GM19468 (cell line): ENCODE results near the gene GRIP2.

Source experiments
- ATAC-seq: cut with Tn5 transposase; IDR thresholded peaks from one replicate; pipeline ENCODE4 v1.9.1; 2021; ENCODE audit warnings: mild to moderate bottlenecking, moderate library complexity, moderate number of reproducible peaks; ENCODE audit not compliant: unreplicated experiment; ENCODE audit errors: extremely low read depth

Gene GRIP2

DNA sequence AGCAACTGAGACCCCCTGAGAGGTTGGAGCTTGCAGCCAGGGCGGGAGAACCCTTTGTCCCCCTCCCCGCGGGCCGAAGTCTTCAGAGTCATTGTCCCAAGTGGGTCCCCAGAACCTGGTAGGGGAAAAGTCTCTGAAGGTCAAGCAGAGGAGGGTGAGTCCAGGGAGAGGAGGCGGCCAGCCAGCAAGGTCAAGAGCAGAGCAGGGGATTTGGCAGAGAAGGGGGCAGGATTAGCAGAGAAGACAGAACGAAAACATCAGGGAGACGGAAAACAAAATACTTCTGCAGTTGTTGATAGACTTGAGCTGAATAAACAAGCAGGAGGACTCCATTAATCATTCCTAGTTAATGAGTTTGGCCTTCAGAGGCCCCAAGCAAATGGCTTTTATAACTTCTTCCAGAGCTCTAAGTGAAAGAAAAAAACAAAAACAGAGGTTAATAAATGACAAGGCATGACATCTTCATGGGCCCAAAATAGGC is 66.7 kb downstream of the GRIP2 start:
- ATAC-seq, result no peak

DNA sequence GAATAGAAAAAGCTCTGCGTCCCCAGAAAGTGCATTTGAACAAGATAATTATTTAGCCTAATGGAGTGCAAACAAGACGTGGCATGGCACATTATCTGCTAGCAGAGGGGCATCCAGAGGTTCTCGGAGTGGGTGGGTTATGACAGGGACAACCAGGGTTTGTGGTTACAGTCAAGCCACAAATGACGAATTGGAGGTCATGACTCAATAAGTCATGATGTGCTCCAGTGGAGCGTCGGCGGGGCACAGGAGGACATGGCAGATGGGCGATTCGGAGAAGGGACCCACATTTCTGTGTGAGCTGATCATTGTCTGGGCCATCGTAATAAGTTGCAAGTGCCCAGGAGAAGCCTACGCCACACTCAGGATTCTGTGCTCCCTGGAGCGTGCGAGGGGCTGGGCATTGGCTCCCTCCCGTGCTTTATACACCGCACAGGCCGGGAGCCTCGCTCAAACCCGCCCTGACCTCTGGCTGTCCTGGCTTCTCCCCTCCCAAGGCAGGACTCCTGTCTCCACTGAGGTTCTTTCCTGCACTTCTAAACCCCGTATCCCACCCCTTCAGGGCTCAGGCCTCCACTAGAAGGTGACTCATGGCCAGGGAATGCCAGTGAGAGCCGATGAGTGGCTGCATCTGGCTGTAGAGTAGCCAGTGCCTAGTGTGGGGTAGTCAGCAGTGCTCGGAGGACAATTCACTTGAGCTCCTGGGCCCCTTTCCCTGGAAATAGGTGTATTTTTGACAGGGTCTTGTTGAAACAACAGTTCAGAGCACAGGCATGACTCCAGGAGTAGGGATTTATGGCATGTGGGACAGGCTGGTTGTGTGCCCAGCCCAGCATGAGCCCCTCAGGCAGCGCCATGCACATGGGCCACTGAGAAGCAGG is 67.4 kb downstream of the GRIP2 start:
- no peak for ATAC-seq

DNA sequence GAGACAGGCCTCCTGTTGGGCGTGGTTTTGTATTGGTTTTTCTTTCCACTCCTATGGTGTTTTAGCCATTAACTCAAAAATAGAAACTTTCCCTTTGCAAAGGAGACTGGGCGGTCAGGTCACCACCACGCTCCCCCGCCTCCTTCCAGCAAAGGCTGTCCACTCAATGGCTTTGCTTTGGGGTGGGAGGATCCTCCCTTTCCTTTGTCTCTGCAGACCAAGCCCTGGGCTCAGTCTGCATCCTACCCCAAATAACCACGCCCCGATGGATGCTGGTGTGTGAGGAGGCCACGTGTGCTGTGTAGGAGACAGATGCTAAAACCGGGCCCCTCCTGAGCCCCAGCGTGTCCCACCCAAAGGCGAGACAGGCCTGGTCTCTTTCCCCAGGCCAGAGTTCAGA is 68.5 kb downstream of the GRIP2 start:
- no peak for ATAC-seq

DNA sequence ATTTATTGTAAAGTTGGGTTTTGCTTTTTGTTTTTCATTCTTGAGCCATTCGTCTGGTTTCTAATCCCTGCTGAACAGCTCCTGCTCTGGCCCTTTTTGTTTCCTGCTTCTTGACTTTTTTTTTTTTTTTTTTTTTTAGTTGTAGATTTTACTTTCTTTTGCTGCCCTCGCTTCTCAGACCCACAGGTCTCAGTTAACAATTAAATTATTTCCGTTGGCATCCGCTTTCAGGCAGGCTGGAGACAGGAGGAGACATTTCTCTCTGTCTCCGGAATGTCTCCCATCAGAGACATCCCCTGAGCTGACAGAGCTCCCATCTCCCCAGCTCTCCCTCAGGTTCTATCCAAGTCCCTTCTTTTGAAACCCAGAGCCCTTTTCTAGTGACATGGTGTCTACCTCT is 69.1 kb downstream of the GRIP2 start:
- ATAC-seq, result no peak

DNA sequence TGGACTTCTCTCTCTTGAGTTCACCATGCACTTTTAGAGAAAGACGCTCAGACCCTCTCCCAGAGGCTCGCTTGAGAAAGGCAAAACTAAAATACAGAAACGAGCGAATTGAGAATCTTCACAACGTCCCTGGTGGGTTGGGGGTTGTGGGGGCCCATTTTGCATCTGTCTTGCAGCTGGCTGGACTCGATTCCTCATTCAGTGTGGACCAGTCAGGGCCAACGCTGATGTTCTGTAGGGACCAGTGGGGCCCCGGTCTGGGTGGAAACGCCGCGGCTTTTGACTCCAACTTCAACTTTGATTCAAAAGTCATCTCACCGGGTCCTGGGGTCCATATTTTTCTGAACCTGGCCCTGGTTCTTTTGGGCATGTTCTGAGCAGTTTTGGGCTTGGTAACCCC is 69.7 kb downstream of the GRIP2 start:
- ATAC-seq, result no peak

DNA sequence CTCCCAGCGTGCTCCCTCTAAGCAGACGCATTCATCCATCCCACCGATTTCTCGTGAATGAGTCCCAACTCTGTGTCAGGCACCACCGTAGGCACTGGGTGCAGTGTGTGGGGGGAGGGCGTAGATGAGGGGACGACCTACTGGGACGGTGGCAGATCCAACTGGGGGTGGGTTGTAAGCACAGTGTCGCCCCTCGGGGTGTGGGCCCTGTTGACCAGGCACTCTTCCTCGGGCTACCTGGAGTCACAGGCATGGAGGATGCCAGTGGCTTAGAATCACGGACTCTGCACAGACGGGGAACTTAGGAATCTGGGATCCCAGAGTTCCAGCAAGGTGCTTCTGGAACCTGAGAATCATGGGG is 71.5 kb downstream of the GRIP2 start:
- no peak for ATAC-seq

DNA sequence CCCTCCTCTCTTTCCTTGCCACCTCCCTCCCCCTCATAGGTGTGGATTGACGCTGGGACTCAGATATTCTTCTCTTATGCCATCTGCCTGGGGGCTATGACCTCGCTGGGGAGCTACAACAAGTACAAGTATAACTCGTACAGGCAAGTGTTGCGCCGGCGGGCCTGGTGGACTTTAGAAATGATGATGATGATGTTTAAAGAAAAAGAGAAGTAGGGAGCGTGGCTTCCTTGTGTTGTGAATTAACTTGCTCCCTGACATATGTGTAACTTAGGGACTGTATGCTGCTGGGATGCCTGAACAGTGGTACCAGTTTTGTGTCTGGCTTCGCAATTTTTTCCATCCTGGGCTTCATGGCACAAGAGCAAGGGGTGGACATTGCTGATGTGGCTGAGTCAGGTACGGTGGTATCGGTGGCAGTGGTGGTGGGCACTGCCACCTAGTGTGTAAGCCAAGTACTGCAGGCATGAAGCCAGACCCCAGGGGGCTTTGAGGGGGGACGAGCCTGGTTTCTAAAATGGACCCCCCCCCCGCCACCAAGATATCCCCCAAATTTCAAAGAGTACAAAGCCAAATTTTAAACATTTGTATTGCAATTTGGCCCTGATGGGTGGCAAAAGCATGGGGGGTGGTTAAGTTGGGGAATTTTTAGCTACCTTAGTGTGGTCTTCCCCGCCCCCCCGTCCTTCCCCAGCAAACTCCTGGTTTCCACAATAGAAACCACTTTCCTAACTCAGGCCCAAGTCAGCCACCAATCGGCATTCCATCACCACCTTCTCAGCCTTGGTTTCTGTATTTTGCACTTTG is 72.1 kb downstream of the GRIP2 start:
- no peak for ATAC-seq

DNA sequence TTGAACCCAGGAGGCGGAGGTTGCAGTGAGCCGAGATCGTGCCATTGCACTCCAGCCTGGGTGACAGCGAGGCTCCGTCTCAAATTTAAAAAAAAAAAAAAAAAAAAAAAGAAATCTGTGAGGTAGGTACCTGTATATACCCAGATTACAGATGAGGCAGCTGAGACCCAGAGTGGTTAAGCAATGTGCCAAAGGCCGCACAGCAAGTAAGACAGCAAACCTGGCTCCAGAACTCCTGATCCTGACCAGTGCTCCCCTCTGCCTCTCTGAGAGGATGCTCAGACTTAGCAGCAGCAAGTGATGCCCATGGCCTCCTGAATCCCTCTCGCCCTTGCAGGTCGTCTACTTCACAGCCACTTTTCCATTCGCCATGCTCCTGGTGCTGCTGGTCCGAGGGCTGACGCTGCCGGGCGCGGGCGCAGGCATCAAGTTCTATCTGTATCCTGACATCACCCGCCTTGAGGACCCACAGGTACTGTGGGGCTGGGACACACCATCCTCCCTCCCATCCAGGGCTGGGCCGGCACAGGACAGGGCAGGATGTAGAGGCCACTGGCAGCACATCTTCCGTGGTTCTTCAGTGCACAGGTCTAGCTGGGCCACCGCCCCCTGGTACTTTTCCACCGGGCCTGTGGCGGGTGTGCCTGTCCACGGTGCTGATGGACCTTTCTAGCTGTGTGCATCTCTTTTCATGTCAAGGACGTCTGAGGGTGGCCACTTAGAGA is 73.8 kb downstream of the GRIP2 start:
- ATAC-seq, result no peak

DNA sequence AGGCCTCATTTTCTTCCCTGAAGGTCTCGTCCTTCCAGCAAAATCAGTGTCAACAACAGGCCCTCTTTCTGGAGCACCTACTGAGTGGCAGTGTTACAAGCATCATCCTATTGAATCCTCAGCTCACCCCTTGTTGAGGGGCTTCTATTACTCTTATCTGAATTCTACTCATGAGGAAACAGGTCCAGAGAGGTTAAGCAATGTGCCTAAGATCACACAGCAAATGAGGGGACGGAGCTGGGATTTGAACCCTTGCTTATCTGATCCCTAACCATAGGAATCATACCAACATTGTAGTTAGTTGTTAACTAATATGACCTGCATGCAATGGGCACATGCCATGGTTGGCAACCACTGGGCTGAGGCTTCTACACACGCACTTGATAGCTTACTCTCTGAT is 74.7 kb downstream of the GRIP2 start:
- ATAC-seq, result no peak

DNA sequence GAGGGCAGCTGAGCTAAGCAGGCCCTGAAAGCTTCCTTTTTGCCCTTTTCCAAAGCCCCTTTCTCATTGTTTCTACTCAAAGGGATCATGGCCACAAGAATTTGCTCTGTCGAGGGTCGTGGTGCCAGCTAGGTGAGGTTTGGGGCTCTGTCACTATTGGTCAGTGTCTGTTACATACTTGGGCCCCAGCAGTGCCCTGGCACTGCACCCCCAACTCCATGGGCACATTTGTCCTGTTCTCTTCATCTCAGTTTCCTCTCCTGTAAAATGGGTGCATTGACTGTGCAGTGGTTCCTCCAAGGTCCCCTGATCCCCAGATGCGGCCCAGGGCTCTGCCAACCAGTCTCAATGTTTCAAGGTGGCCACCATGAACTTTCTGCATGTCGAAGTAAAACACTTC is 75.6 kb downstream of the GRIP2 start:
- no peak for ATAC-seq

DNA sequence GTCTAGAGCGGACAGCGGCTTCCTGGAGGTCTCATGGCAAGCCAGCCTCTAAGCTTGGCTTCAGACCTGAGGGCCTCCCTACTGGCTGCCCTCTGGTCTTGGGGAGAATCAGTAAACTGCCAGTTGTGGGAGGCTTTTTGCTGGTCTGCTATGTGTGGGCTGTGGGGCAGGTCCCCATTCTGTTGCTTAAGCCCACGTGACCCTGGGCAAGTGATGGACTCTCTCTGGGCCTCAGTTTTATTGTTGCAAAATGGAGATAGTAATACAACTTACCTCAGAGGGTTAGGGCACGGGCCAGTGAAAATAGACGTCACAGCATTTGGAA is 76.0 kb downstream of the GRIP2 start:
- ATAC-seq, result no peak

DNA sequence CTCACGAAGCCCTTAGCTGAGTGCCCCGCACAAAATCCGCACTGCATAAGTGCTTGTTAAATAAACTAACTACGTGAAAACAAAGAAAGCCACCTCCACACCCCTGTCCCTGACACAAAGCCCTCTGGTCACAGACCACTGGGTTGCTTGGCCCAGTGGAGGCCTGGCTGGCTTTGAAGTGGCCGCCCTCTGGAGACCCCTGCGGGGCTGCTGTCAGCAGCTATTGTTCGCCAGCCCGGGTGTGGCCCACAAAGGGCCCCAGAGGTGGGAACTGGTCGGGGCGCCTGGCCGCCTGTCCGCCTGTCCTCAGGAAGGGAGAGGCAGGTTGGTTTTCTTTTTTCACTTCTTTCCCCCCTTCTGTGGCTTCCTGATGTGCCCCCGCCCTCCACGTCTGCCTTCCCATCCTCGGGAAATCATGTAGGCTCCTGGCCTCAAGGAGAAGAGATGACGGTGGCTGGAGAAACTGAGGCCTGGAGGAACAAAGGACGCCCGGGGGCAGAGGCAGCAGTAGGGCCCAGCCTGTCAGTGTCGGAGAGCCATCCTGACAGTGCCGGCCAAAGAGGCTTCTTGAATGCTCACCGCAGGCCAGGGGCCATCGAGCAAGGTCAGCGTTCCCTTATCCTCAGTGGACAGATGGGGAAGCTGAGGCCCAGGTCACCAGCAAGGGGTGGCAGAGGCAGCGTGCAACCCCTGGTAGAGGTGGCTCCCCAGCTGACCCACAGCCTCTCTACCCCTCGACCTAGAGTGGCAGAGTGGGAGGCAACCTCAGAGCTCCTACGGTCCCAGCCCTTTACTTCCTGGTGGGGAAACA is 76.6 kb downstream of the GRIP2 start:
- ATAC-seq, result no peak

DNA sequence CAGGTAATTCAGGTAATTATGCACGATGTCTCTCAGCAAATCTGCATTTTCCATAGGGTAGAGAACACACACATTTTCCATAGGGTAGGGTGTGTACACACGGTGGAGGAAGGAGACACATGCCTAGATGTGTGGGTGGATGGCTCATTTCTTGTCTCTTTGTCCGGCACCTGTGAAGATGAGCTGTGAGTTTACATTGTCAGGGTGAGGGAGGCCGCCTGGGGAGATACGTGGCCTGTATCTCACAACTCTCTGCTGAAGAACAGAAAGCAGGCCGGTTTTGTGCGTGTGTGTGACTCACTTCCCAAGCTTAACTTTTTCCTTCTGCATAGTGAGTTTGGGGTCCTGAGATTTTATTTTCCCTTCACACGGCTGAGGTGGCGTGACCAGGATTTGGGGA is 77.4 kb downstream of the GRIP2 start:
- no peak for ATAC-seq

DNA sequence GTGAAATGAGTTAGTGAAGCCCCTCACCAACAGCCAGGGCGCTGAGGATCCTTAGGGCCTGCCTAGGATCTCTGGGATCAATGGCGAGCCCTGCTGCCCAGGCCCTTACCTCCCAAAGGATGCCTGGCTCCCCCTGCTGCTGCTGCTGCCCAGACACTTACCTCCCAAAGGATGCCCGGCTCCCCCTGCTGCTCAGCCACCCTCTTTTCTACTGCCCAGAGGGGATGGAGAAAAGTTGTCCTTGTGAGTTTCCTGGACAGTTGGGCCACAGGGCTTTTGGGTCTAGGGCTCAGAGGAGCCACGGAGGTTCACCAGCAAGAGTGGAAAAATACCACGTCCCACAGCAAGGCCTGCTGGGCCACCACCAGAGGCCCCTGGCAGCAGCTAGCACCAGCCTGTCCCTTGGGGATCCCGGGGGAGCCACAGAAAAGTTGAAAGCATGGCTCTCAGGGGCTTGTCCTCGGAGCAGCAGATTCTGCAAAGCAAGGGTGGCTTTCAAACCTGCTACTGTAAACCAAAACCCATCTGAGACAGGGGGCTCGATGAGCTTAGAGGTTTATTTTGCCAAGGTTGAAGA is 78.3 kb downstream of the GRIP2 start:
- ATAC-seq, result no peak

DNA sequence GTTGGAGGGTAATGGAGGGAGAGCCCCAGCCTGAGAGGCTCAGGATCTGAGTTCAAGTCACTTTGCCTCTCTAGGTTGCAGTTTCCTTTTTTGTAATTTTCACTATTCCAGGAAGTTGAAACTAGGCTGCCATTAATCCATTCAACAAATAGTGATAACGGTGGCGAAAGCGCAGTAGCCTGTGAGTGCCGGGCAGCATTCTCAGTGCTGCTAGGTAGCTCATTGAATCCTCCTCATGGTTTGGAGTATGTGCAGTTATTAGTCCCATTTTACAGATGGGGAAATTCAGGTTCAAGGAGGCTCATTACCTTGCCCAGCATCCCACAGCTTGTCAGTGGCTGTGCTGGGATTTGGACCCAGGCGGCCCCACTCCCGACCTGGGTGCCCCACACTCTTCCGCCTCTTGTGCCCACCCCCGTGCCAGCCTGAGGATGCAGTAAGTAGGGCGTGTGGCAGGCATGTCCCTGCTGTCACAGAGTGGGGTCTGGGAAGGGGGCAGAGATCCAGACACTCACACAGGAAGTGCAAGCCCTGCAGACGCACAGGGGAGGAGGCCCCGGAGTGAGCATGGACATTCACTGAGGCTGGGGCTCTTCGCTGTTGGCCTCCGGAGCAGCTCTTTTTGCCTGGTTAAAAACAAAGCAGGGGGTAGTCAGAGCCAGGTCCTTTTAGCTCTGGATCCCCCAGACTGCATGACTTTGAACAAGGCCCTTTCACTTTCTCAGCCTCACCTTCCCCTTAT is 79.0 kb downstream of the GRIP2 start:
- no peak for ATAC-seq

DNA sequence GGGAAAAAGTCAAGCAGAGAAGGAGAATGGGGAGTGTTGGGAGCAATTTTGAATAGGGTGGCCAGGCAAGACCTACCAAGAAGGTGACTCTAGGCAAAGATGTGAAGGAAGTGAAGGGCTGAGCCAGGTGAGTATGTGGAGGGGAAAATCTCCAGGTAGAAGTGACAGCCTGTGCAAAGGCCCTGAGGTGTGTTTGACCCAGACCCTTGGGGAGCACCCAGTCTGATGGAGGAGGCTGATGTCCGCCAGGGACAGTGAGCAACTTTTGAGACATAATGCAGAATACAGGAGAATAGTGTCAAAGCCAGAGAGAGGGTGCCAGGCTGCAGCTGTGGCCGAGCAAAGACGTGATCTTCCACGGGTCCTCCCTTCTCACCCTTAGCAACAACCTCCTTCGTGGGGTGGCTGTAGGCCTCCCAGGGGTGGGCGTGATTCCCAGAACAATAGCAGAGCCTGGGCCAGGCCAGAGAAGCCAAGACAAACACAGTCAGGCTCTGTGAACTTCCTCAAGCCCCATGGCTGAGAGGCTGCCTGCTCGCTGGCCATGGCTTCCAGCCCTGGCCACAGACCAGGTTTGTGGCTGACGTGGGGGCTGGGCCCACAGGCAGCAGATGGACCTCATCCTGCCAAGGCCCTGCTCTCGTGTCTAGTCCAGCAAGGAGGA is 79.7 kb downstream of the GRIP2 start:
- no peak for ATAC-seq

DNA sequence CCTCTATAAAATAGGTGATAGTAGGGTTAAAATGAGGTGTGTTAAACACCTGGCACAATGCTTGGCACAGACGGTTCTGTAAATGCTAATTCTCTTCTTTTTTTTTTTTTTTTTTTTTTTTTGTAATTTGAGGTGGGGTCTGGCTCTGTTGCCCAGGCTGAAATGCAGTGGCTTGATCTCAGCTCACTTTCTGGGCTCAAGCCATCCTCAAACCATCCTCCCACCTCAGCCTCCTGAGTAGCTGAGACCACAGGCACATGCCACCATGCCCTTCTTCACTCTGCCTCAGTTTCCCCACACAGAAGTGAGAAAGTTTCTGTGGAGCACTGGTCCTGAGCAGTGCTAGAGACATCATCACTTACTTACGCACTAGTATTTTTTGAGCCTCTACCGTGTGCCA is 80.4 kb downstream of the GRIP2 start:
- no peak for ATAC-seq

DNA sequence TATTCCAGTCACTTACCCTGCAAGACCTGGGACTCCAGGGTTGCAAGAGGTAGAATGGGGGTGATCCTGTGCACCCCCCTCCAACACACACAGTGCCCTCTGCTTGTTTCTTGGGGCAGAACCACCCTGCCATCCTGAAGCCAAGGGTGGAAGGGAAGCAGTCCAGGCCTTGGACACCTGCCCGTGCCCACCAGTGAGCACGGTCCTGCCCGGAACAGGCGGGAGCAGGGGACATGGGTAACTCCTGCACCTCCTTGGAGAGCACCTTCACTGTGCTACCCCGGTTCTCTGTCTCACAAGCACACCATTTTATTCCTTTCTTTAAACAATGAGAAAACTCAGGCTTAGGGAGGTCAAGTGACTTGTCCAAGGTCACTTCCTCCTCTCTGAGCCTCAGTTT is 80.8 kb downstream of the GRIP2 start:
- ATAC-seq, result no peak
